HepG2 (cell line): Measurements from ENCODE around the gene ZNF100. TPM values are rescaled to one million over a fixed set of nuclear protein-coding genes. Genes with fewer than 3 reads are reported as not detected.
"Not testable (repeated sequence)": the region's sequence is repeated elsewhere in the genome, so short reads cannot be mapped to it uniquely, and the experiment has no call there.

Experiments
- ATAC-seq: fragments of 200-7000 bp; cut with Tn5 transposase; 3 replicates; pipeline ENCODE4 v1.9.1; 2020; ENCODE audit warnings: mild to moderate bottlenecking, moderate library complexity
- BruUV-seq: library from RNA; stranded (reverse); fragments of 400-500 nt; replicated peaks from 2 replicates; lab custom pipeline; 2021; lab: Mats Ljungman, UMichigan
- CTCF ChIA-PET: fragments of 300-600 bp; formaldehyde crosslinking; extraction: SDS; loops from one replicate; lab custom pipeline; 2021; ENCODE audit warnings: low total read pairs, inconsistent platforms, low intra/inter-chr PET ratio; lab: Yijun Ruan, JAX
- POLR2A ChIA-PET: fragments of 350-600 bp; sonication (Branson Sonifier 250); formaldehyde crosslinking; loops from one replicate; lab custom pipeline; 2020; ENCODE audit warnings: antibody characterized with exemption, inconsistent platforms; lab: Yijun Ruan, JAX
- DNase-seq: peaks from one replicate; pipeline ENCODE4 v3.0.0-alpha.2; 2015; ENCODE audit warnings: low spot score
- FAIRE-seq: peaks from 3 replicates; lab custom pipeline; 2011; peaks lifted over from hg19 to GRCh38; lab: Jason Lieb, UNC
- H2AFZ ChIP-seq: one replicate; pipeline ENCODE4 v1.6.1; 2011; ENCODE audit warnings: low read length, inconsistent platforms
- H3K27ac ChIP-seq: fragments of 300-600 bp; 3 replicates; pipeline ENCODE4 v1.8.0; 2011; ENCODE audit warnings: mixed run types, mild to moderate bottlenecking, mixed read lengths, low read length, inconsistent platforms; ENCODE audit not compliant: insufficient read depth; ENCODE audit errors: extremely low read length
- H3K27me3 ChIP-seq, 2 experiments: fragments of 200-600 bp in 1 of 2; 2 replicates in 1 of 2; 3 replicates in 1 of 2; pipeline versions ENCODE4 v1.6.0 to v1.8.0; 2011; ENCODE audit warnings: low read length in 2 of 2, mild to moderate bottlenecking in 2 of 2, moderate library complexity in 2 of 2, inconsistent platforms in 1 of 2; ENCODE audit not compliant: insufficient read depth in 2 of 2, control insufficient read depth in 1 of 2
- H3K36me3 ChIP-seq, 2 experiments: fragments of 200-600 bp in 1 of 2; replicated peaks in 1 of 2; 2 replicates in 1 of 2; 3 replicates in 1 of 2; pipeline versions ENCODE4 v1.5.1 to v1.8.0; 2011; ENCODE audit warnings: low read length in 2 of 2, inconsistent platforms in 1 of 2; ENCODE audit not compliant: insufficient read depth in 2 of 2, control insufficient read depth in 1 of 2
- H3K4me1 ChIP-seq: 2 replicates; pipeline ENCODE4 v1.5.1; 2012; ENCODE audit warnings: low read length, inconsistent platforms; ENCODE audit not compliant: insufficient read depth
- H3K4me2 ChIP-seq: 2 replicates; pipeline ENCODE4 v1.6.0; 2011; ENCODE audit warnings: low read depth, low read length, inconsistent platforms
- H3K4me3 ChIP-seq, 3 experiments: fragments of 200-600 bp in 1 of 3; sonication (generic), shearing (Covaris generic) in 1 of 3; replicated peaks in 1 of 3; 2 replicates each; pipeline ENCODE4 v1.5.1; 2011 to 2016; ENCODE audit warnings: low read length in 3 of 3, inconsistent platforms in 2 of 3, low read depth in 2 of 3, mild to moderate bottlenecking in 2 of 3, control low read depth in 1 of 3, mixed read lengths in 1 of 3; ENCODE audit not compliant: insufficient read depth in 1 of 3
- H3K79me2 ChIP-seq: one replicate; pipeline ENCODE4 v1.6.1; 2011; ENCODE audit warnings: low read length, inconsistent platforms; ENCODE audit not compliant: insufficient read depth
- H3K9ac ChIP-seq: 2 replicates; pipeline ENCODE4 v1.6.0; 2011; ENCODE audit warnings: mild to moderate bottlenecking, low read depth, low read length, inconsistent platforms; ENCODE audit not compliant: insufficient read depth
- H3K9me3 ChIP-seq: 2 replicates; pipeline ENCODE4 v1.5.1; 2012; ENCODE audit warnings: mild to moderate bottlenecking, low read length
- H4K20me1 ChIP-seq: 2 replicates; pipeline ENCODE4 v1.6.0; 2011; ENCODE audit warnings: inconsistent platforms, mild to moderate bottlenecking, low read length, moderate library complexity; ENCODE audit not compliant: insufficient read depth
- ATF7-NPFF ChIP-seq: sonication (generic); formaldehyde crosslinking; IDR thresholded peaks from 2 replicates; pipeline ENCODE4 v1.8.1; 2023; ENCODE audit warnings: mild to moderate bottlenecking, low read depth, missing genetic modification reagents, moderate library complexity
- CAMTA2 ChIP-seq: sonication (generic); formaldehyde crosslinking; IDR thresholded peaks from 2 replicates; pipeline ENCODE4 v1.4.0; 2020; ENCODE audit warnings: mild to moderate bottlenecking, missing genetic modification reagents, borderline replicate concordance
- CBX1 ChIP-seq: IDR thresholded peaks from one replicate; pipeline ENCODE4 v1.6.1; 2016; ENCODE audit warnings: antibody characterized with exemption, low read depth
- CCDC6 ChIP-seq: sonication (generic); formaldehyde crosslinking; IDR thresholded peaks from 2 replicates; pipeline ENCODE4 v1.8.1; 2022; ENCODE audit warnings: mild to moderate bottlenecking, missing genetic modification reagents, moderate library complexity
- DPF2 ChIP-seq: sonication (generic); formaldehyde crosslinking; IDR thresholded peaks from 2 replicates; pipeline ENCODE4 v1.4.0; 2020; ENCODE audit warnings: mild to moderate bottlenecking, low read depth, missing genetic modification reagents, borderline replicate concordance
- GLMP ChIP-seq: sonication (generic); formaldehyde crosslinking; IDR thresholded peaks from 2 replicates; pipeline ENCODE4 v1.9.0; 2021; ENCODE audit warnings: missing genetic modification reagents, mild to moderate bottlenecking, borderline replicate concordance
- SIN3B ChIP-seq: fragments of 150-350 bp; IDR thresholded peaks from 2 replicates; pipeline ENCODE4 v1.6.1; 2014; ENCODE audit warnings: low read length
- SNAI1 ChIP-seq: sonication (generic); formaldehyde crosslinking; IDR thresholded peaks from 2 replicates; pipeline ENCODE4 v1.5.0; 2020; ENCODE audit warnings: mild to moderate bottlenecking, missing genetic modification reagents, borderline replicate concordance
- TFDP1 ChIP-seq: IDR thresholded peaks from 2 replicates; pipeline ENCODE4 v1.6.1; 2016; ENCODE audit warnings: missing compliant biosample characterization, missing genetic modification reagents, borderline replicate concordance
- ZNF124 ChIP-seq: sonication (generic); formaldehyde crosslinking; IDR thresholded peaks from 2 replicates; pipeline ENCODE4 v1.4.0; 2020; ENCODE audit warnings: missing genetic modification reagents
- ZNF292 ChIP-seq: sonication (generic); formaldehyde crosslinking; IDR thresholded peaks from 2 replicates; pipeline ENCODE4 v1.8.1; 2022; ENCODE audit warnings: mild to moderate bottlenecking, low read depth, missing genetic modification reagents, borderline replicate concordance
- ZNF674 ChIP-seq: sonication (generic); formaldehyde crosslinking; IDR thresholded peaks from 2 replicates; pipeline ENCODE4 v1.5.0; 2020; ENCODE audit warnings: low read depth, mild to moderate bottlenecking, missing genetic modification reagents
- ZNF782 ChIP-seq: sonication (generic); formaldehyde crosslinking; IDR thresholded peaks from 2 replicates; pipeline ENCODE4 v1.4.0; 2020; ENCODE audit warnings: missing genetic modification reagents, mild to moderate bottlenecking, borderline replicate concordance
- ZNF784 ChIP-seq: sonication (generic); formaldehyde crosslinking; IDR thresholded peaks from 2 replicates; pipeline ENCODE4 v1.5.1; 2020; ENCODE audit warnings: missing genetic modification reagents, mild to moderate bottlenecking, borderline replicate concordance
- WGBS: methylation state at CpG from one replicate; pipeline ENCODE4 v1.1.6; 2017; ENCODE audit warnings: low lambda C conversion rate; 5-methylcytosine and 5-hydroxymethylcytosine counted together
- in situ Hi-C: cut with HindIII; loops from 2 replicates; pipeline ENCODE4 v1.10.0; 2017; ENCODE audit warnings: low pct_unique_long_range_greater_than_20kb; ENCODE audit not compliant: extremely low pct_ligation_motif_present
- intact Hi-C: fragments of 100-400 bp; cut with micrococcal nuclease; formaldehyde crosslinking; loops from one replicate; pipeline ENCODE4 v1.10.0; 2022; ENCODE audit not compliant: unreplicated experiment
- polyA plus RNA-seq, 8 experiments: library from polyadenylated mRNA; depleted of rRNA in 3 of 8; stranded (reverse) in 7 of 8; unstranded in 1 of 8; fragments of >200 nt; fragmentation: Illumina TruSeq in 4 of 8; extraction: Trizol in 4 of 8; gene quantifications; 2 replicates each; pipeline versions ENCODE4 v1.2.1 to v1.2.3, GENCODE V29; 2011 to 2016; ENCODE audit warnings: low read depth in 4 of 8, missing spikeins in 1 of 8, mixed read lengths in 1 of 8; ENCODE audit not compliant: insufficient read depth in 1 of 8
- total RNA-seq, 5 experiments: library from RNA; depleted of rRNA; stranded (reverse); fragments of >200 nt; fragmentation: Illumina TruSeq; extraction: Trizol; gene quantifications; 2 replicates each; pipeline ENCODE4 v1.2.3, GENCODE V29; 2016; ENCODE audit warnings: low read depth in 1 of 5
- TF ChIP-seq, protein P1 (sequence below): sonication (generic); formaldehyde crosslinking; conservative IDR thresholded peaks from 2 replicates; pipeline ENCODE4 v1.4.0; 2020; ENCODE audit warnings: missing genetic modification reagents

Gene ZNF100
- total and polyA plus RNA-seq, 2 of the 13 experiments (the other 11 are each of a cell fraction or from before 2014, with no cell fraction given) = 2.5 to 11.4 TPM

- Histone ChIP-seq H3K9me3 (no peaks in the 10 kb centered on the region), H3K4me1 (no peaks in the 10 kb centered on the region), H4K20me1 (no peaks in the 10 kb centered on the region), H3K27me3 (no peaks in the 10 kb centered on the region), H3K9ac (no peak overlapping the region), H3K4me2 (no peak overlapping the region), H3K4me3 (no peak overlapping the region), H3K79me2 (peaks cover 2% of the 10 kb centered on the region), H3K27ac (no peak overlapping the region), H2AFZ (no peak overlapping the region), H3K36me3 (peaks cover 5 to 17% of the 10 kb centered on the region in 2 experiments; a peak in 4 of 5 replicates)
- FAIRE-seq (no peak), DNase-seq (no peak), ATAC-seq (no peak)
- TF ChIP-seq ATF7-NPFF (no peak), GLMP (CRISPR knock-in tag) (no peak), ZNF784 (CRISPR knock-in tag) (no peak), ZNF782 (no peak), DPF2 (no peak), ZNF292 (CRISPR knock-in tag) (no peak), CBX1 (no peak), ZNF674 (CRISPR knock-in tag) (no peak), TFDP1 (CRISPR knock-in tag) (no peak), CAMTA2 (no peak), CCDC6 (CRISPR knock-in tag) (no peak), SIN3B (no peak), ZNF124 (CRISPR knock-in tag) (no peak), SNAI1 (CRISPR knock-in tag) (no peak)
- TF ChIP-seq, protein P1, sequence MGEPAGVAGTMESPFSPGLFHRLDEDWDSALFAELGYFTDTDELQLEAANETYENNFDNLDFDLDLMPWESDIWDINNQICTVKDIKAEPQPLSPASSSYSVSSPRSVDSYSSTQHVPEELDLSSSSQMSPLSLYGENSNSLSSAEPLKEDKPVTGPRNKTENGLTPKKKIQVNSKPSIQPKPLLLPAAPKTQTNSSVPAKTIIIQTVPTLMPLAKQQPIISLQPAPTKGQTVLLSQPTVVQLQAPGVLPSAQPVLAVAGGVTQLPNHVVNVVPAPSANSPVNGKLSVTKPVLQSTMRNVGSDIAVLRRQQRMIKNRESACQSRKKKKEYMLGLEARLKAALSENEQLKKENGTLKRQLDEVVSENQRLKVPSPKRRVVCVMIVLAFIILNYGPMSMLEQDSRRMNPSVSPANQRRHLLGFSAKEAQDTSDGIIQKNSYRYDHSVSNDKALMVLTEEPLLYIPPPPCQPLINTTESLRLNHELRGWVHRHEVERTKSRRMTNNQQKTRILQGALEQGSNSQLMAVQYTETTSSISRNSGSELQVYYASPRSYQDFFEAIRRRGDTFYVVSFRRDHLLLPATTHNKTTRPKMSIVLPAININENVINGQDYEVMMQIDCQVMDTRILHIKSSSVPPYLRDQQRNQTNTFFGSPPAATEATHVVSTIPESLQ (CRISPR knock-in tag) = no peak
- CTCF ChIA-PET = no interaction called here
- in situ Hi-C loops (no loop called here), intact Hi-C loops (no loop called here)
- WGBS = 84% methylated on average over 3 of the region's 3 CpGs
- BruUV-seq = no TSS peak
- POLR2A ChIA-PET = no interaction called here
These were observed 9.1 kb downstream of the ZNF100 start for GRCh38 chr19:21758296-21758695.

GRCh38 chr19:21755555-21755954 lies 11.8 kb downstream of the ZNF100 start:
- H3K79me2 ChIP-seq, H3K27ac ChIP-seq, H3K4me1 ChIP-seq, FAIRE-seq, H3K9me3 ChIP-seq, H3K27me3 ChIP-seq, CTCF ChIA-PET, H3K4me3 ChIP-seq, ATAC-seq, DNase-seq, BruUV-seq, in situ Hi-C loops, POLR2A ChIA-PET, intact Hi-C loops, H2AFZ ChIP-seq, H3K9ac ChIP-seq, H4K20me1 ChIP-seq, H3K4me2 ChIP-seq: not testable (repeated sequence)
- H3K36me3 ChIP-seq = peaks cover 5 to 24% of the 10 kb centered on the region in 2 experiments; a peak in 4 of 5 replicates
